AG09309 (cell line): ENCODE data around the gene BTRC.

Experiments
- DNase-seq: peaks from one replicate; pipeline ENCODE4 v3.0.0-alpha.2; 2010; ENCODE audit warnings: low read depth
- H3K4me3 ChIP-seq: 2 replicates; pipeline ENCODE4 v1.5.1; 2011; ENCODE audit warnings: mild to moderate bottlenecking, low read depth, low read length, moderate library complexity; ENCODE audit not compliant: control insufficient read depth
- CTCF ChIP-seq: IDR thresholded peaks from 2 replicates; pipeline ENCODE4 v1.5.1; 2011; ENCODE audit warnings: mild to moderate bottlenecking, low read depth, low read length, inconsistent platforms; ENCODE audit not compliant: insufficient read depth, control insufficient read depth; ENCODE audit errors: missing control alignments

BTRC gene

GRCh38 chr10:101478956-101479355 lies 125.0 kb downstream of the BTRC start:
- no peak for TF ChIP-seq CTCF
- no peak for DNase-seq
- no peak overlapping the region for H3K4me3 ChIP-seq

GRCh38 chr10:101481256-101481655 lies 127.3 kb downstream of the BTRC start:
- TF ChIP-seq CTCF: no peak
- H3K4me3 ChIP-seq: no peak overlapping the region
- no peak for DNase-seq

GRCh38 chr10:101482568-101482967 lies 128.6 kb downstream of the BTRC start:
- DNase-seq: no peak
- H3K4me3 ChIP-seq: no peak overlapping the region
- TF ChIP-seq CTCF: no peak

- no peak for TF ChIP-seq CTCF
- H3K4me3 ChIP-seq: no peak overlapping the region
- no peak for DNase-seq
Observed at GRCh38 chr10:101484175-101484745, 130.3 kb downstream of the BTRC start.

- no peak for DNase-seq
- no peak for TF ChIP-seq CTCF
- no peak overlapping the region for H3K4me3 ChIP-seq
Observed at GRCh38 chr10:101485207-101485606, 131.2 kb downstream of the BTRC start.

- no peak for DNase-seq
- no peak overlapping the region for H3K4me3 ChIP-seq
- TF ChIP-seq CTCF: no peak
Observed at GRCh38 chr10:101485681-101486554, 132.0 kb downstream of the BTRC start.
